GM23338 (cell line): ENCODE data around the gene SAMD11. TPM values are rescaled to one million over a fixed set of nuclear protein-coding genes. Genes with fewer than 3 reads are reported as not detected.

Experiments used
- JUNB ChIP-seq: IDR thresholded peaks from one replicate; pipeline ENCODE4 v1.6.1; 2016; ENCODE audit warnings: antibody characterized with exemption; ENCODE audit not compliant: unreplicated experiment
- STAT1 ChIP-seq: IDR thresholded peaks from one replicate; pipeline ENCODE4 v1.6.1; 2016; ENCODE audit warnings: antibody characterized with exemption; ENCODE audit not compliant: unreplicated experiment
- ZNF114 ChIP-seq: fragments of 250-450 bp; sonication (Bioruptor Pico); IDR thresholded peaks from 2 replicates; pipeline ENCODE4 v1.5.0; 2020; ENCODE audit warnings: mild to moderate bottlenecking, moderate library complexity
- polyA plus RNA-seq: library from polyadenylated mRNA; unstranded; fragments of >200 nt; fragmentation: Nextera tagmentation; extraction: Ambion mirVana; gene quantifications from 2 replicates; pipeline ENCODE4 v1.2.1, GENCODE V29; 2016
- total RNA-seq: library from RNA; depleted of rRNA; stranded (reverse); fragments of >200 nt; shearing (Covaris generic); gene quantifications from 2 replicates; pipeline ENCODE4 v1.2.3, GENCODE V29; 2014
- TF ChIP-seq, protein P1 (sequence below): fragments of 250-450 bp; sonication (Bioruptor Pico); IDR thresholded peaks from 2 replicates; pipeline ENCODE4 v1.5.0; 2020; ENCODE audit warnings: mild to moderate bottlenecking, moderate library complexity
- TF ChIP-seq, protein P2 (sequence below): IDR thresholded peaks from one replicate; pipeline ENCODE4 v1.6.1; 2018; ENCODE audit warnings: antibody characterized with exemption; ENCODE audit not compliant: unreplicated experiment
- TF ChIP-seq, protein P3 (sequence below), 2 experiments: fragments of 200-600 bp in 1 of 2; sonication (generic) in 1 of 2; conservative IDR thresholded peaks; 2 replicates each; pipeline versions ENCODE4 v1.5.1 to v1.6.1; 2016 to 2017; ENCODE audit warnings: antibody characterized with exemption in 2 of 2, low read depth in 2 of 2, mild to moderate bottlenecking in 2 of 2, moderate library complexity in 1 of 2

SAMD11 gene
- total and polyA plus RNA-seq, 2 experiments from 2014 or later, result 0.14 to 0.40 TPM

- TF ChIP-seq, protein P1, sequence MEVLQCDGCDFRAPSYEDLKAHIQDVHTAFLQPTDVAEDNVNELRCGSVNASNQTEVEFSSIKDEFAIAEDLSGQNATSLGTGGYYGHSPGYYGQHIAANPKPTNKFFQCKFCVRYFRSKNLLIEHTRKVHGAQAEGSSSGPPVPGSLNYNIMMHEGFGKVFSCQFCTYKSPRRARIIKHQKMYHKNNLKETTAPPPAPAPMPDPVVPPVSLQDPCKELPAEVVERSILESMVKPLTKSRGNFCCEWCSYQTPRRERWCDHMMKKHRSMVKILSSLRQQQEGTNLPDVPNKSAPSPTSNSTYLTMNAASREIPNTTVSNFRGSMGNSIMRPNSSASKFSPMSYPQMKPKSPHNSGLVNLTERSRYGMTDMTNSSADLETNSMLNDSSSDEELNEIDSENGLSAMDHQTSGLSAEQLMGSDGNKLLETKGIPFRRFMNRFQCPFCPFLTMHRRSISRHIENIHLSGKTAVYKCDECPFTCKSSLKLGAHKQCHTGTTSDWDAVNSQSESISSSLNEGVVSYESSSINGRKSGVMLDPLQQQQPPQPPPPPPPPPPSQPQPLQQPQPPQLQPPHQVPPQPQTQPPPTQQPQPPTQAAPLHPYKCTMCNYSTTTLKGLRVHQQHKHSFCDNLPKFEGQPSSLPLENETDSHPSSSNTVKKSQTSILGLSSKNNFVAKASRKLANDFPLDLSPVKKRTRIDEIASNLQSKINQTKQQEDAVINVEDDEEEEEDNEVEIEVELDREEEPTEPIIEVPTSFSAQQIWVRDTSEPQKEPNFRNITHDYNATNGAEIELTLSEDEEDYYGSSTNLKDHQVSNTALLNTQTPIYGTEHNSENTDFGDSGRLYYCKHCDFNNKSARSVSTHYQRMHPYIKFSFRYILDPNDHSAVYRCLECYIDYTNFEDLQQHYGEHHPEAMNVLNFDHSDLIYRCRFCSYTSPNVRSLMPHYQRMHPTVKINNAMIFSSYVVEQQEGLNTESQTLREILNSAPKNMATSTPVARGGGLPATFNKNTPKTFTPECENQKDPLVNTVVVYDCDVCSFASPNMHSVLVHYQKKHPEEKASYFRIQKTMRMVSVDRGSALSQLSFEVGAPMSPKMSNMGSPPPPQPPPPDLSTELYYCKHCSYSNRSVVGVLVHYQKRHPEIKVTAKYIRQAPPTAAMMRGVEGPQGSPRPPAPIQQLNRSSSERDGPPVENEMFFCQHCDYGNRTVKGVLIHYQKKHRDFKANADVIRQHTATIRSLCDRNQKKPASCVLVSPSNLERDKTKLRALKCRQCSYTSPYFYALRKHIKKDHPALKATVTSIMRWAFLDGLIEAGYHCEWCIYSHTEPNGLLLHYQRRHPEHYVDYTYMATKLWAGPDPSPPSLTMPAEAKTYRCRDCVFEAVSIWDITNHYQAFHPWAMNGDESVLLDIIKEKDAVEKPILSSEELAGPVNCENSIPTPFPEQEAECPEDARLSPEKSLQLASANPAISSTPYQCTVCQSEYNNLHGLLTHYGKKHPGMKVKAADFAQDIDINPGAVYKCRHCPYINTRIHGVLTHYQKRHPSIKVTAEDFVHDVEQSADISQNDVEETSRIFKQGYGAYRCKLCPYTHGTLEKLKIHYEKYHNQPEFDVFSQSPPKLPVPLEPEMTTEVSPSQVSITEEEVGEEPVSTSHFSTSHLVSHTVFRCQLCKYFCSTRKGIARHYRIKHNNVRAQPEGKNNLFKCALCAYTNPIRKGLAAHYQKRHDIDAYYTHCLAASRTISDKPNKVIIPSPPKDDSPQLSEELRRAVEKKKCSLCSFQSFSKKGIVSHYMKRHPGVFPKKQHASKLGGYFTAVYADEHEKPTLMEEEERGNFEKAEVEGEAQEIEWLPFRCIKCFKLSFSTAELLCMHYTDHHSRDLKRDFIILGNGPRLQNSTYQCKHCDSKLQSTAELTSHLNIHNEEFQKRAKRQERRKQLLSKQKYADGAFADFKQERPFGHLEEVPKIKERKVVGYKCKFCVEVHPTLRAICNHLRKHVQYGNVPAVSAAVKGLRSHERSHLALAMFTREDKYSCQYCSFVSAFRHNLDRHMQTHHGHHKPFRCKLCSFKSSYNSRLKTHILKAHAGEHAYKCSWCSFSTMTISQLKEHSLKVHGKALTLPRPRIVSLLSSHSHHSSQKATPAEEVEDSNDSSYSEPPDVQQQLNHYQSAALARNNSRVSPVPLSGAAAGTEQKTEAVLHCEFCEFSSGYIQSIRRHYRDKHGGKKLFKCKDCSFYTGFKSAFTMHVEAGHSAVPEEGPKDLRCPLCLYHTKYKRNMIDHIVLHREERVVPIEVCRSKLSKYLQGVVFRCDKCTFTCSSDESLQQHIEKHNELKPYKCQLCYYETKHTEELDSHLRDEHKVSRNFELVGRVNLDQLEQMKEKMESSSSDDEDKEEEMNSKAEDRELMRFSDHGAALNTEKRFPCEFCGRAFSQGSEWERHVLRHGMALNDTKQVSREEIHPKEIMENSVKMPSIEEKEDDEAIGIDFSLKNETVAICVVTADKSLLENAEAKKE (CRISPR knock-in tag), result no peak
- TF ChIP-seq, protein P2, sequence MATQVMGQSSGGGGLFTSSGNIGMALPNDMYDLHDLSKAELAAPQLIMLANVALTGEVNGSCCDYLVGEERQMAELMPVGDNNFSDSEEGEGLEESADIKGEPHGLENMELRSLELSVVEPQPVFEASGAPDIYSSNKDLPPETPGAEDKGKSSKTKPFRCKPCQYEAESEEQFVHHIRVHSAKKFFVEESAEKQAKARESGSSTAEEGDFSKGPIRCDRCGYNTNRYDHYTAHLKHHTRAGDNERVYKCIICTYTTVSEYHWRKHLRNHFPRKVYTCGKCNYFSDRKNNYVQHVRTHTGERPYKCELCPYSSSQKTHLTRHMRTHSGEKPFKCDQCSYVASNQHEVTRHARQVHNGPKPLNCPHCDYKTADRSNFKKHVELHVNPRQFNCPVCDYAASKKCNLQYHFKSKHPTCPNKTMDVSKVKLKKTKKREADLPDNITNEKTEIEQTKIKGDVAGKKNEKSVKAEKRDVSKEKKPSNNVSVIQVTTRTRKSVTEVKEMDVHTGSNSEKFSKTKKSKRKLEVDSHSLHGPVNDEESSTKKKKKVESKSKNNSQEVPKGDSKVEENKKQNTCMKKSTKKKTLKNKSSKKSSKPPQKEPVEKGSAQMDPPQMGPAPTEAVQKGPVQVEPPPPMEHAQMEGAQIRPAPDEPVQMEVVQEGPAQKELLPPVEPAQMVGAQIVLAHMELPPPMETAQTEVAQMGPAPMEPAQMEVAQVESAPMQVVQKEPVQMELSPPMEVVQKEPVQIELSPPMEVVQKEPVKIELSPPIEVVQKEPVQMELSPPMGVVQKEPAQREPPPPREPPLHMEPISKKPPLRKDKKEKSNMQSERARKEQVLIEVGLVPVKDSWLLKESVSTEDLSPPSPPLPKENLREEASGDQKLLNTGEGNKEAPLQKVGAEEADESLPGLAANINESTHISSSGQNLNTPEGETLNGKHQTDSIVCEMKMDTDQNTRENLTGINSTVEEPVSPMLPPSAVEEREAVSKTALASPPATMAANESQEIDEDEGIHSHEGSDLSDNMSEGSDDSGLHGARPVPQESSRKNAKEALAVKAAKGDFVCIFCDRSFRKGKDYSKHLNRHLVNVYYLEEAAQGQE, result no peak
- TF ChIP-seq JUNB (no peak), ZNF114 (CRISPR knock-in tag) (no peak), STAT1 (no peak)
- TF ChIP-seq, protein P3, sequence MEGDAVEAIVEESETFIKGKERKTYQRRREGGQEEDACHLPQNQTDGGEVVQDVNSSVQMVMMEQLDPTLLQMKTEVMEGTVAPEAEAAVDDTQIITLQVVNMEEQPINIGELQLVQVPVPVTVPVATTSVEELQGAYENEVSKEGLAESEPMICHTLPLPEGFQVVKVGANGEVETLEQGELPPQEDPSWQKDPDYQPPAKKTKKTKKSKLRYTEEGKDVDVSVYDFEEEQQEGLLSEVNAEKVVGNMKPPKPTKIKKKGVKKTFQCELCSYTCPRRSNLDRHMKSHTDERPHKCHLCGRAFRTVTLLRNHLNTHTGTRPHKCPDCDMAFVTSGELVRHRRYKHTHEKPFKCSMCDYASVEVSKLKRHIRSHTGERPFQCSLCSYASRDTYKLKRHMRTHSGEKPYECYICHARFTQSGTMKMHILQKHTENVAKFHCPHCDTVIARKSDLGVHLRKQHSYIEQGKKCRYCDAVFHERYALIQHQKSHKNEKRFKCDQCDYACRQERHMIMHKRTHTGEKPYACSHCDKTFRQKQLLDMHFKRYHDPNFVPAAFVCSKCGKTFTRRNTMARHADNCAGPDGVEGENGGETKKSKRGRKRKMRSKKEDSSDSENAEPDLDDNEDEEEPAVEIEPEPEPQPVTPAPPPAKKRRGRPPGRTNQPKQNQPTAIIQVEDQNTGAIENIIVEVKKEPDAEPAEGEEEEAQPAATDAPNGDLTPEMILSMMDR (conservative IDR thresholded peaks at IDR 0.05; ENCODE audit: low read depth in 2 of 2), result no peak
Measured at GRCh38 chr1:944341-945325, 20.9 kb downstream of the SAMD11 start (continued).
